Smooth muscle cell (in vitro differentiated cells): ENCODE results near the gene ZNF23. TPM values are rescaled to one million over a fixed set of nuclear protein-coding genes. Genes with fewer than 3 reads are reported as not detected.

Source experiments
- DNase-seq: peaks from one replicate; lab custom pipeline; 2025; ENCODE audit not compliant: unreplicated experiment; lab: John Stamatoyannopoulos, UW
- H2AFZ ChIP-seq: fragments of 200-600 bp; sonication (generic); 2 replicates; pipeline ENCODE4 v1.6.0; 2016; ENCODE audit warnings: antibody characterized with exemption, low read depth, mild to moderate bottlenecking
- H3F3A ChIP-seq: fragments of 200-600 bp; sonication (generic); 2 replicates; pipeline ENCODE4 v1.6.0; 2017; ENCODE audit warnings: antibody characterized with exemption, low read depth
- H3K27ac ChIP-seq: fragments of 200-600 bp; sonication (generic); 2 replicates; pipeline ENCODE4 v1.5.1; 2016; ENCODE audit warnings: low read depth, mild to moderate bottlenecking
- H3K27me3 ChIP-seq: fragments of 200-600 bp; sonication (generic); 2 replicates; pipeline ENCODE4 v1.6.1; 2016; ENCODE audit warnings: low read depth, mild to moderate bottlenecking
- H3K36me3 ChIP-seq: fragments of 200-600 bp; sonication (generic); 2 replicates; pipeline ENCODE4 v1.5.1; 2016; ENCODE audit warnings: low read depth
- H3K4me1 ChIP-seq: fragments of 200-600 bp; sonication (generic); 2 replicates; pipeline ENCODE4 v1.5.1; 2016; ENCODE audit warnings: low read depth
- H3K4me2 ChIP-seq: fragments of 200-600 bp; sonication (generic); 2 replicates; pipeline ENCODE4 v1.6.0; 2016; ENCODE audit warnings: mild to moderate bottlenecking
- H3K4me3 ChIP-seq: fragments of 200-600 bp; sonication (generic); 2 replicates; pipeline ENCODE4 v1.5.1; 2016; ENCODE audit warnings: mild to moderate bottlenecking
- H3K79me2 ChIP-seq: fragments of 200-600 bp; sonication (generic); 2 replicates; pipeline ENCODE4 v1.6.0; 2016; ENCODE audit warnings: low read depth, mild to moderate bottlenecking
- H3K9ac ChIP-seq: fragments of 200-600 bp; sonication (generic); 2 replicates; pipeline ENCODE4 v1.6.0; 2016; ENCODE audit warnings: low read depth
- H3K9me3 ChIP-seq: fragments of 200-600 bp; sonication (generic); replicated peaks from 2 replicates; pipeline ENCODE4 v1.5.1; 2016; ENCODE audit warnings: low read depth
- H4K20me1 ChIP-seq: fragments of 200-600 bp; sonication (generic); 2 replicates; pipeline ENCODE4 v1.6.0; 2016; ENCODE audit warnings: low read depth
- CTCF ChIP-seq: fragments of 200-600 bp; sonication (generic); IDR thresholded peaks from 2 replicates; pipeline ENCODE4 v1.5.1; 2017; ENCODE audit warnings: borderline replicate concordance, mild to moderate bottlenecking, antibody characterized with exemption; ENCODE audit not compliant: insufficient read depth, poor library complexity, severe bottlenecking
- WGBS: methylation state at CpG from one replicate; pipeline ENCODE4 v1.1.7; 2016; ENCODE audit warnings: low lambda C conversion rate; 5-methylcytosine and 5-hydroxymethylcytosine counted together
- polyA plus RNA-seq: library from polyadenylated mRNA; unstranded; fragments of >200 nt; fragmentation: Nextera tagmentation; extraction: Ambion mirVana; gene quantifications from 2 replicates; pipeline ENCODE4 v1.2.1, GENCODE V29; 2016
- total RNA-seq: library from RNA; depleted of rRNA; stranded (reverse); fragments of >200 nt; gene quantifications from 2 replicates; pipeline ENCODE4 v1.2.3, GENCODE V29; 2014

The ZNF23 gene
- total and polyA plus RNA-seq, 2 experiments from 2014 or later: 6.8 to 13.1 TPM

- no peak overlapping the region for H3K4me3 ChIP-seq
- no peak overlapping the region for H3K27ac ChIP-seq
- no peak overlapping the region for H3K4me2 ChIP-seq
- peaks cover 27% of the 10 kb centered on the region for H3K27me3 ChIP-seq
- H3K79me2 ChIP-seq: no peaks in the 10 kb centered on the region
- H2AFZ ChIP-seq: no peak overlapping the region
- no peaks in the 10 kb centered on the region for H3K36me3 ChIP-seq
- peaks cover 12% of the 10 kb centered on the region for H3F3A ChIP-seq
- H3K4me1 ChIP-seq: no peaks in the 10 kb centered on the region
- DNase-seq: no peak
- no peak for TF ChIP-seq CTCF
- H3K9ac ChIP-seq: no peak overlapping the region
- H3K9me3 ChIP-seq: no peaks in the 10 kb centered on the region
- WGBS: 62% methylated on average over 2 of the region's 2 CpGs
- no peaks in the 10 kb centered on the region for H4K20me1 ChIP-seq
Measured at GRCh38 chr16:71428883-71429282, 33.2 kb downstream of the ZNF23 start.

GRCh38 chr16:71428385-71428784 is 33.7 kb downstream of the ZNF23 start:
- H3K27me3 ChIP-seq: peaks cover 32% of the 10 kb centered on the region
- peaks cover 12% of the 10 kb centered on the region for H3F3A ChIP-seq
- no peaks in the 10 kb centered on the region for H3K79me2 ChIP-seq
- no peak overlapping the region for H3K4me3 ChIP-seq
- H4K20me1 ChIP-seq: no peaks in the 10 kb centered on the region
- H3K4me2 ChIP-seq: no peak overlapping the region
- H3K4me1 ChIP-seq: no peaks in the 10 kb centered on the region
- TF ChIP-seq CTCF: no peak
- no peaks in the 10 kb centered on the region for H3K9me3 ChIP-seq
- no peak for DNase-seq
- H2AFZ ChIP-seq: no peak overlapping the region
- H3K36me3 ChIP-seq: no peaks in the 10 kb centered on the region
- no peak overlapping the region for H3K9ac ChIP-seq
- no peak overlapping the region for H3K27ac ChIP-seq

- H3K4me1 ChIP-seq: no peaks in the 10 kb centered on the region
- H3K9ac ChIP-seq: no peak overlapping the region
- no peaks in the 10 kb centered on the region for H4K20me1 ChIP-seq
- TF ChIP-seq CTCF: no peak
- no peak for DNase-seq
- 64% methylated on average over 12 of the region's 12 CpGs for WGBS
- H3K79me2 ChIP-seq: no peaks in the 10 kb centered on the region
- H3F3A ChIP-seq: peaks cover 12% of the 10 kb centered on the region
- no peak overlapping the region for H3K4me3 ChIP-seq
- no peak overlapping the region for H2AFZ ChIP-seq
- H3K27ac ChIP-seq: no peak overlapping the region
- H3K4me2 ChIP-seq: peak overlapping the region; percentile 74
- H3K27me3 ChIP-seq: peaks cover 36% of the 10 kb centered on the region
- no peaks in the 10 kb centered on the region for H3K9me3 ChIP-seq
- no peaks in the 10 kb centered on the region for H3K36me3 ChIP-seq
Measured at GRCh38 chr16:71426880-71427615, 35.0 kb downstream of the ZNF23 start.
